C4-2B (cell line): Measurements from ENCODE around the gene SYNE2.

Experiments used
- CTCF ChIP-seq: fragments of 450-650 bp; conservative IDR thresholded peaks from 2 replicates; pipeline ENCODE4 v1.5.1; 2017; ENCODE audit warnings: mild to moderate bottlenecking
- ZFX ChIP-seq: fragments of 450-650 bp; IDR thresholded peaks from 2 replicates; pipeline ENCODE4 v1.6.1; 2017

DNA sequence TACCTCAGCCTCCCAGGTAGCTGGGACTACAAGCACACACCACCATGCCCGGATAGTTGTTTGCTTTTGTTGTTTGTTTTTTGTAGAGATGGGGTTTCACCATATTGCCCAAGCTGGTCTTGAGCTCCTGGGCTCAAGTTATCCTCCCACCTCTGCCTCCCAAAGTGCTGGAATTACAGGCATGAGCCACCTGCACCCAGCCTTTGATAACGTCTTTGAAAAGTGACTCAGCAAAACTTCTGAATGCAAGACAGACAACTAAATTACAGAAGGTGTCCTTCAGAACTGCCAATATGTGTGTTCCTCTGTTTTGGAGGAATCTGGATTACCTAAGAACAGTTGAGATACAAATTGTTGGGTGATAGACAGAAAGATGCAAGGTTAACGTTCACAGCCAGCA, 341.6 kb downstream of the SYNE2 start:
- TF ChIP-seq CTCF: no peak
- TF ChIP-seq ZFX: no peak
